Skeletal muscle satellite cell (primary cell): ENCODE data around the gene LCMT2.

ENCODE experiments used
- H3K27me3 ChIP-seq: 2 replicates; pipeline ENCODE4 v1.7.0; 2013; ENCODE audit warnings: low read length; ENCODE audit not compliant: control insufficient read depth, insufficient read depth
- H3K36me3 ChIP-seq: 2 replicates; pipeline ENCODE4 v1.7.0; 2013; ENCODE audit warnings: mild to moderate bottlenecking, control low read depth, low read length; ENCODE audit not compliant: insufficient read depth
- H3K4me1 ChIP-seq: 2 replicates; pipeline ENCODE4 v1.7.0; 2013; ENCODE audit warnings: low read length; ENCODE audit not compliant: control insufficient read depth, insufficient read depth
- H3K4me2 ChIP-seq: 2 replicates; pipeline ENCODE4 v1.7.0; 2013; ENCODE audit warnings: mild to moderate bottlenecking, low read length
- H3K4me3 ChIP-seq: 2 replicates; pipeline ENCODE4 v1.7.0; 2013; ENCODE audit warnings: low read length
- H3K9ac ChIP-seq: 2 replicates; pipeline ENCODE4 v1.7.0; 2013; ENCODE audit warnings: mild to moderate bottlenecking, low read depth, low read length, moderate library complexity
- H3K9me3 ChIP-seq: replicated peaks from 2 replicates; pipeline ENCODE4 v1.7.0; 2013; ENCODE audit warnings: mild to moderate bottlenecking, control low read depth, low read length

Gene LCMT2

DNA sequence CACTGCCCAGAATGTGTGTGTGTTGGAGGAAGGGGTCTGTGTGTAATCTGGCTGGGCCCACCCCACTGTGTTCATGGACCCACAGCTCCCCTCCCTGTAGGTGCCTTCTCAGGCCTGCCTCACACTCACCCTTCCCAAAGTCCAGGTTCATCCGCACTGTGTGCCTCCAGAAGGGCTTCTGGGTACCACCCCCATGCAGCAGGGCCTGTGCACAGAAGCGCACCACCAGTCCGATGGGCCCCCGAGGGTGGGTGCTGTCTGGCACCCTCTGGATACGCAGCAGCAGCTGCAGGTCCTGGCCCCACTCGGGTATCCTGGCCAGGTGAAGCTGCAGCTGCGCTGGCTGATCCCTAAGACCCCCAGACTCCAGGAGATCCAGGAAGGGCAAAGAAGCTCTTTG lies 50.9 kb downstream of the LCMT2 start:
- Histone ChIP-seq H3K9ac (no peak overlapping the region), H3K4me3 (no peak overlapping the region), H3K4me2 (no peak overlapping the region), H3K27me3 (peaks cover 67% of the 10 kb centered on the region), H3K9me3 (no peaks in the 10 kb centered on the region), H3K4me1 (no peaks in the 10 kb centered on the region), H3K36me3 (no peaks in the 10 kb centered on the region)

DNA sequence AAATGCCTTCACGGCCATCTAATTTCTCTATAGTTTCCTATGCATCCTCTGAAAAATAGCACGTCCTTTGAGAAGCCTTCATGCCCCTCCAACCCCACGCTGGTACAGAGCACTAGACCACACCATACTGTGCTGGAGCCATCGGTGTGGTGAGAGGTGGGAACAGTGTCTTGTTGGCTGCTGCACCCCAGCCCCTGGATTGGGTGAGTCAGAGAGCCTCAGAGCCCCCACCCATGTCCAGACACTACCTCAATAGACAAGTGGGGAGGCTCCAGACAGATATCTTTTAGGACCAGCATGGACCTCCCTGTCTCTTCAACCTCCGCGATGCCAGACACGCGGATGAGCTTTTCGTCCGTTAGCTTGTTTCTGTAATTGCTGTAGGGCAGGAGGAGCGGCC lies 51.5 kb downstream of the LCMT2 start:
- H3K9me3 ChIP-seq, result no peaks in the 10 kb centered on the region
- no peaks in the 10 kb centered on the region for H3K36me3 ChIP-seq
- no peak overlapping the region for H3K9ac ChIP-seq
- H3K4me1 ChIP-seq, result peaks cover 6% of the 10 kb centered on the region
- H3K27me3 ChIP-seq, result peaks cover 62% of the 10 kb centered on the region
- no peak overlapping the region for H3K4me2 ChIP-seq
- H3K4me3 ChIP-seq, result no peak overlapping the region

DNA sequence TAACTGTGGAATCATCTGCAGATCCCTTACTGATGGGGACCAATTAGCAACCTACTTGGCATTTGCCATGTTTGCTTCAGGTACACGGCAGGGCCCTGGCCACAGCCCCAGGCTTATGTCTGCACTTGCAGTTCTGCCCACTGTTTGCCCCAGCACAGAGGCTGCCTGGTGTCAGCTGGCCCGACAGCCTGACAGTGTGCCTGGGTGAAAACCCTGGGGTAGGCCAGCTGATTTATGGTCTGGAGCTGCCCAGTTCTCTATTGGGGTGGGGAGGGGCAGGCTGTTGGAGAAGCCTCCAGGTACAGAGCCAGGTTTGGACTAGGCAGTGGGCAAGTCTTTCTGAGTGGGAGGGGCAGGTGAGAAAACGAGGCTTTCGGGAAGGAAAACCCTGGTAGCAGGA lies 52.5 kb downstream of the LCMT2 start:
- Histone ChIP-seq H3K4me3 (no peak overlapping the region), H3K36me3 (no peaks in the 10 kb centered on the region), H3K4me1 (peaks cover 8% of the 10 kb centered on the region), H3K9me3 (no peaks in the 10 kb centered on the region), H3K9ac (no peak overlapping the region), H3K4me2 (no peak overlapping the region), H3K27me3 (peaks cover 67% of the 10 kb centered on the region)

GRCh38 chr15:43277231-43277823 lies 53.0 kb downstream of the LCMT2 start:
- Histone ChIP-seq H3K9me3 (no peaks in the 10 kb centered on the region), H3K4me2 (no peak overlapping the region), H3K9ac (no peak overlapping the region), H3K36me3 (no peaks in the 10 kb centered on the region), H3K27me3 (peaks cover 67% of the 10 kb centered on the region), H3K4me3 (no peak overlapping the region), H3K4me1 (peaks cover 8% of the 10 kb centered on the region)

DNA sequence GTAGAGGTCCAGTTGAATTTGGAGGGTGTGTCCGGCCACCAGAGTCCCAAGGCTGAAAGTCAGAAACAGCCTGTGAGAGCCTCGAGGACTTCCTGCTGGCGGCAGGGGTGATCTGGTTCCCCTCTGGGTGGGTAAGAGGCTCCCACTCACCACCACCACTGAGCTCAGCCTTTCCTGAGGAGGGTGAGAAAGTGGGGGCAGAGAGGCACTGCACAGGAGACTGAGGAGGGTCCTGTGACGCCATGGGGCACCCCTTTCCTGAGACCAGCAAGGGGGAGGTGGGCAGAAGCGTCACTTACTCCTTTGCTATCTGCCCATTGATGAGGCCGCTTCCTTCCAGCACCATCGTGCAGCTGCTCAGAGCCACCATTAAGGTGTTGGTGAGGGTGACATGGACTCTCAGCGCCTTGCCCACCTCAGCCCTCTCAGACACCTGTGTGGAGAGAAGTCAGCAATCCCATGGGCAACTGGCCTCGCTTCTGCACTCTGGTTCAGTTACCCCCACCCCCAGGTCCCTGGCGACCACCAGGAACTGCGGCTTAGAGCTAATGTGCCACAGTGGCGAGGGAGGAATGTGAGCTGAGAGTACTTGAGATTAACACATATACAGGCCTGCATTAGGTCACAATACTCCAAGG lies 53.7 kb downstream of the LCMT2 start:
- H3K4me2 ChIP-seq, result no peak overlapping the region
- H3K4me1 ChIP-seq, result peaks cover 8% of the 10 kb centered on the region
- H3K4me3 ChIP-seq, result no peak overlapping the region
- H3K9ac ChIP-seq, result no peak overlapping the region
- H3K36me3 ChIP-seq, result no peaks in the 10 kb centered on the region
- H3K9me3 ChIP-seq, result no peaks in the 10 kb centered on the region
- peaks cover 61% of the 10 kb centered on the region for H3K27me3 ChIP-seq

DNA sequence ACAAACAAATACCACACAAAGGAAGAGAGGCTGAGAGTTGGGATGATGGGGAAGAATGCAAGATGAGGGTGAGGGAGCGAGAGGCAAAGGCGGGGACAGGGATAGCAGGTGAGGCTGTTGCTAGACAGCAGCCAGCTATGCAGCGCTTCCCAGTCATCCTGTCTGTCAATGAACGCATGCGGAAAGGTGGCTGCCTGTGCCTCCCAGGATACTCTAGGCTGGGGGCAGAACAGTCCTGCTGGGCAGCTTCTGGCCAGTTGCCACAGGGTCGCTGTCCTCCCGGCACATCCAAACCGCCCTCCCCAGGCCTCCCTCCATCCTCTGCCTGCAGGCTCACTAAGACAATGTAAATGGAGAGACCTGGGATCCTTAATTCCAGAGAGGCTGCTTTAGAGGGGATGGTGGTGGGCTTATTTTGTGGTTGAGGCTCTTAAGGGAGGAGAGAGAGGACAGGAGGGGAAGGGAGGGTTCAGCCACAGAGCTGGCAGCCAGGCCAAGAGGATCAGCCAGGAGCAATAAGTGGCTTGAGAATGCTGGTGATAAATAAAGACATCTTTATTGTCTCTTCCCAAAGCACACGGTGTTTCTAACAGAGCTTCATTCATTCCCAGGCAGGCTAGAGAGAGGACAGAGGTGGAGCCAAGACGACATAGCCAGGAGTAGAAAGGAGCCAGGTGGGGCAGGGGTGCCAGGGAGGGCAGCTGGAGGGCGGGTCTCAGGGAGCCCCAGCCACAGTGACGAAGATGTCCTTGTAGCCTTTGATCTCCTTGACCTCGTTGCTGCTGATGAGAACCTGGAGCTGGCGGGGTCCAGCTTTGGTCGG lies 54.4 kb downstream of the LCMT2 start:
- Histone ChIP-seq H3K4me3 (no peak overlapping the region), H3K4me2 (no peak overlapping the region), H3K9me3 (no peaks in the 10 kb centered on the region), H3K9ac (no peak overlapping the region), H3K4me1 (peaks cover 8% of the 10 kb centered on the region), H3K36me3 (no peaks in the 10 kb centered on the region), H3K27me3 (peaks cover 64% of the 10 kb centered on the region)

DNA sequence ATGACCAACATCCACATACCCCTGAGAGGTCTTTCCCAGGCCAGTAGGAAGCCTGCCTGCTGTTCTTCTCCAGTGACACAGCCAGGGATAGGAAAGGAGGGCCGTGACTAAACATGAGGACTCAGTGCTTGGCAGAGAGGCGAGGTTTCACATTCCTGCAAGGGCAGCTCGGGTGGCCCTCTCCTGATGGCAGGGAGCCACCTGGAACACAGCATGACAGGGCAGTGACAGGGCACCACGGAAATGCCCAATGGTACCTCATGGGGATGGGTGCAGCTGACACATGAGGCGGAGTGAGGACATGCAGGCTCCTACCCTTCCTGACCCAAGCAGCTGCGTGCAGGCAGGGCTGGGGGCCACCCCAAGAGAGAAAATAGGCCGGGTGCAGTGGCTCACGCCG lies 56.2 kb downstream of the LCMT2 start:
- Histone ChIP-seq H3K27me3 (peaks cover 68% of the 10 kb centered on the region), H3K9ac (no peak overlapping the region), H3K4me2 (peak overlapping the region; percentile 46), H3K4me1 (peaks cover 8% of the 10 kb centered on the region), H3K9me3 (no peaks in the 10 kb centered on the region), H3K4me3 (no peak overlapping the region), H3K36me3 (no peaks in the 10 kb centered on the region)
